HUDEP-2 (cell line): ENCODE measurements around the gene KRTAP5-5.
A peak's percentile ranks its signal among the peaks of the same experiment; 100 is the strongest.
"Not testable (repeated sequence)": the region's sequence is repeated elsewhere in the genome, so short reads cannot be mapped to it uniquely, and the experiment has no call there.

Experiments used
- DNase-seq, 76 experiments: peaks; one replicate each; lab custom pipeline; 2025; ENCODE audit not compliant: unreplicated experiment in 76 of 76; lab: John Stamatoyannopoulos, UW

The KRTAP5-5 gene

GRCh38 chr11:1605923-1606322, 23.7 kb upstream of the KRTAP5-5 start:
- DNase-seq = not testable (repeated sequence)

DNA sequence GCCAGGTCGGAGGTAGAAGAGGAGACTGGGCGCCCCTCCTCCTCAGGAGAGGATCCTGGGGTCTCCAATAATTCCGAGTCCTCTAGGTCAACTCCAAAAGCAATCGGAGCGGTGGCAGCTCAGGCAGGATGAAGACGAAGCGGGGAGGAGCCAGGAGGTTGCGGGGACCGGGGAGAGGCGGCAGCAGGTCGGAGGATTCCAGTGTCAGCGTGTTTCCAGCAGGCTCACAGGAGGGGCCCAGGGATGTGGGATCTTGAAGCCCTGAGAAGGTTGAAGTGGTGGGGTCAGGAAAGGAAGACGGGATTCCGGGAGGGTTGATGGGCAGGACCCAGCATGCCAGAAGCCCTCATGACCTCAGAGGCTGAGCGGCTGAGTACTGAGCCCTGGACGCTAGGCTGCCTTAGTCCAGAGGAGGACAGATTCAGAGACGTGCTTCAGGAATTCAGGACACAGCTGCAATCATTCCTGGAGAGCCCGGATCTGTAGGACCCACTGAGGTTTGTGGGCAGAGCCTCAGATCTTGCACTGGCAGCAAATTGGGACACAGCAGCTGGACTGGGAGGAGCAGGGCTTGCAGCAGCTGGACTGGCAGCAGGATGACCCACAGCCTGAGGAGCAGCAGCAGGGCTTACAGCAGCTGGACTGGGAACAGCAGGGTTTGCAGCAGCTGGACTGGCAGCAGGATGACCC, 22.3 kb upstream of the KRTAP5-5 start:
- not testable (repeated sequence) for DNase-seq

GRCh38 chr11:1607901-1608300, 21.7 kb upstream of the KRTAP5-5 start:
- not testable (repeated sequence) for DNase-seq

- DNase-seq = no peak
Measured at GRCh38 chr11:1608363-1608762, 21.2 kb upstream of the KRTAP5-5 start, which contains the start of gene KRTAP5-3. Gene KRTAP5-3 (minus strand): TSS chr11:1608463. CDS start chr11:1608385, 78 bp downstream.

- DNase-seq = no peak
Measured at GRCh38 chr11:1618231-1618630, 11.3 kb upstream of the KRTAP5-5 start.

GRCh38 chr11:1619449-1619848, 10.1 kb upstream of the KRTAP5-5 start:
- no peak for DNase-seq

DNA sequence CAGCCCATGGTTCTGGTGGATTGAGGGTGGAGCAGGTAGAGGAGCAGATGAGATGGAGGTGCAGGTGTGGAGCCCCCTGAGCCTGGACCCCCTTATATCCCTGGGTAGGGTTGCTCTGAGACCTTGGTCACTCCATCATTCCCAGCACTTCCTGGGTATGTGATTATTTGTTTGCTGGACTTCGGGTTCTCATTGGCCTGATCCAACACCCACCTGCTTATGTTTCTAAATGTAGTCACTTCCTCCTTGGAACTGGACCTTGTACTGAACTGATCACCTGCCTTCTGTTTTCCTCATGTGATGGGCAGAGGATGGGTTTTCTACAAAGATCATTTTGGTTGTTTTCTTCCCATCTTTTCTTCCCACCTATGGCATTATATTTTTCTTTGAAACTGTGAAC, 7.5 kb upstream of the KRTAP5-5 start, which contains the start of gene KRTAP5-4:
Gene KRTAP5-4 (minus strand): TSS at position 53 of the 400 bp plus-strand sequence. CDS start 45 bp downstream, at position 8.
- DNase-seq = no peak

GRCh38 chr11:1623716-1624115, 5.9 kb upstream of the KRTAP5-5 start:
- no peak for DNase-seq

- DNase-seq = no peak
Measured at GRCh38 chr11:1624621-1625020, 5.0 kb upstream of the KRTAP5-5 start.

DNA sequence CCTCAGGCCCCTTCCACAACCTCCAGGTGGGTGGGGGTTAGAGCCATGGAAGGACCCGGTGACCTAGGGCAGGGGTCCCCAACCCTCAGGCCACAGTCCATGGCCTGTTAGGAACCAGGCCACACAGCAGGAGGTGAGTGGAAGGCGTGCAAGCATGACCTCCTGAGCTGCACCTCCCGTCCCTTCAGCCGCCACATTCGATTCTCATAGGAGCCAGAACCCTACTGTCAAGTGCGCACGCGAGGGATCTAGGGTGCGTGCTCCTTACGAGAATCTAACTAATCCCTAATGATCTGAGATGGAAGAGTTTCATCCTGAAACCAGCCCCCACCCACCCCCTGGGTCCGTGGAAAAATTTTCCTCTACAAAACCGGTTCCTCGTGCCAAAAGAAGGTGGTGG, 4.0 kb upstream of the KRTAP5-5 start:
- DNase-seq = no peak

- peak in 28 of 76 experiments; percentile 0 to 53 (median 17) for DNase-seq
Measured at GRCh38 chr11:1628506-1629325, 859 bp upstream of the KRTAP5-5 start.

DNA sequence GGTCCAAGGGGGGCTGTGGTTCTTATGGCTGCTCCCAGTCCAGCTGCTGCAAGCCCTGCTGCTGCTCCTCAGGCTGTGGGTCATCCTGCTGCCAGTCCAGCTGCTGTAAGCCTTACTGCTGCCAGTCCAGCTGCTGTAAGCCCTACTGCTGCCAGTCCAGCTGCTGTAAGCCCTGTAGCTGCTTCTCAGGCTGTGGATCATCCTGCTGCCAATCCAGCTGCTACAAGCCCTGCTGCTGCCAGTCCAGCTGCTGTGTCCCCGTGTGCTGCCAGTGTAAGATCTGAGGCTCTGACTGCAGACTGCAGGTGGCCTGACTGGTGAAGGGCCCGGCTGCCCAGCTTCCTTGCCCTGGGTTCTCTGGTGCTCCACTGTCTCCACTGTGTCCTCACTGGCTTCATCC, 696 bp downstream of the KRTAP5-5 start:
- DNase-seq = no peak

DNA sequence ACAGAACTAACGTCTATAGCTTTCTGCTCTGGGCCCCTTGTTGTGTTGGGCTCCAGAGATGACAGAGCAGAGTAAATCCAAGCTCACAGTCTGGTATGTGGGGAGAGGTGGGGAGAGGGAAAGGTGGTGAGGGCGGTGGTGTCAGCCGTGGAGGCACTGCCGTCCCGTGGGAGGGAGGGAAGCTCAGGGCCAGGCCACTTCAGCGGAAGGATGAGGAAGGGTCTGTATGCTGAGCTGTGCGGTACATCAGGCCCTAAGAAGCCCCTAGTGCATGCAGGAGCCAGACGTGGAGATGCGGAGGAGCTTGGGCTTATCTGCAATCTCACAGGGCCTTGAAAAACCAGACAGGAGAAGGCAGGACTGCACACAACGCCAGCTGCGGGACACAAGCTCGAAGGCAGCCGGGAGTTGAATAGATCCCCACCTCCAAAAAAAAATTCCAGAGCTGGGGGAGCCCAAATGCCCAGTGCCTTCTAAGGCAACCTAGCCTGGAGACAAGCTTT, 1.5 kb downstream of the KRTAP5-5 start:
- no peak for DNase-seq

DNA sequence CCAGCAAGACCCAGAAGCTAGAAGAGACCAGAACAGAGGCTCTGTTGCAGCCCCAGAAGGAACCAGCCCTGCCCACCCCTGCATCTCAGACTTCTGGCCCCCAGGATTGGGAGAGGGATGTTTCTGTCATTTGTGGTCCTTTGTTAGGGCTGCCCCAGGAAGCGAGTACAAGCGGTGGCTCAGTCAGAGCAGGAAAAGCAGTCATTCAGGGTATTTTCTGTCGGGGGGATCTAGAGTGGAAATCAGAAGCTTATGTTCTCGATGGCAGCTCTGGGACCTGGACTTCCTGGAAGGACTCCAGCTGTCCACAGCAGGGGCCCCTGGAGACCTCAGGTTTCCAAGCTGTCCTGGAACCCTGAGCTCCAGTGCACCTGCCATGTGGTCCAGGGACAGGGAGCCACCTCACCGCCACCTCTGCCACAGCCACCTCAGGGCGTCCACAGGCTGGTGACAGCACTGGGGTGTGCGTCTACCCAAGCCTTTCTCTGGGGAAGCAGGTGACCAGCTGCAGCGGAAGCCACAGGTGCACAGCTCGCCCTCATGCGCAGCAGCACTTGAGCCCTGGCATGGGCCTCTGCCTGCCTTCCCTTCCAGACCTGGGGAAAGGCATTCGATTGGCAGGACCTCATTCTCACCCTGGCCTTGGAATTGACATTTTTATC, 2.6 kb downstream of the KRTAP5-5 start:
- DNase-seq = no peak

GRCh38 chr11:1633864-1634263, 4.3 kb downstream of the KRTAP5-5 start:
- no peak for DNase-seq

DNA sequence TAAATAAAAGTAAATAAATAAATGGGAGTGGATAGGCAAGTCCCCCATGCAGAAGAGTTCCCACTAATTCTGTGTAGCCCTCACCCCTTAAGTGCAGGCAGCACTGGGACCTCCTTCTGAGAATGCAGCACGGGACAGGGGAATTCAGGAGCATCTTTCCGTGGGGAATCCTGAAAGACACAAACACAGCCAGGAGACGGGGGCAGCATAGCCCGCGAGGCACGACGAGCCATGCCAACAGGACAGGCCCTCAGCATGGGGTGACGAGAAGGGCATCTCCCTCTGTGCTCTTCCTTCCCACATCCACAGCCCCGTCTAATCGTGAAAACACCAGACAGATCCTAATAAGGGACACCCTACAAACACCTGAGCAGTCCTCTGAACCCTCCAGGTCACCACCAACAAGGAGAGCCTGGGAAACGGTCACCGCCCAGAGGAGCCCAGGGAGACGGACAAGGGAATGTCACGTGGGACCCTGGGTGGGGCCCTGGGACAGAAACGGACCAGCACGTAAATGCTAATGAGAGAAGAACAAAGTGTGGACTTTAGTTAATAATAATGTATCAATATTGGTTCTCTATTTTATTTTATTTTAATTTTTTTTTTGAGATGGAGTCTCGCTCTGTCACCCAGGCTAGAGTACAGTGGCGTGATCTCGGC, 6.8 kb downstream of the KRTAP5-5 start:
- no peak for DNase-seq

DNA sequence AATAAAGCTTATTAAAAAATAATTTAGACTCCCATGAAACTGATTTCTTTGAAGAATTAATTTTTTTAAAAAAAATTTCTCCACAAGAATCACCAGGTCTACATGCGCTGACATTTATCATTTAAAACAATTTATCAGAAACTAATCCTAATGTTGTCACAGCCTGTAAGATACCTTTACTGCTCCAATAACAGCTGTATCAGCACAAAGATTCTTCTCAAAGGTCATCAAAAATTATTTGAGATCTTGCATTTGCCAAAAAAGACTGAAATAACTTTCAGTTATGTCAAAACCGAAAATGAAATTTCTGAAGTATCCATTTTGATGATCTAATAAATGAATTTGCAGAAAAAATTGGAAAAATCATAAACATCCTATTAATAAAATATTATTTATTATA, 8.1 kb downstream of the KRTAP5-5 start:
- no peak for DNase-seq

- no peak for DNase-seq
Measured at GRCh38 chr11:1638344-1638743, 8.8 kb downstream of the KRTAP5-5 start.

DNA sequence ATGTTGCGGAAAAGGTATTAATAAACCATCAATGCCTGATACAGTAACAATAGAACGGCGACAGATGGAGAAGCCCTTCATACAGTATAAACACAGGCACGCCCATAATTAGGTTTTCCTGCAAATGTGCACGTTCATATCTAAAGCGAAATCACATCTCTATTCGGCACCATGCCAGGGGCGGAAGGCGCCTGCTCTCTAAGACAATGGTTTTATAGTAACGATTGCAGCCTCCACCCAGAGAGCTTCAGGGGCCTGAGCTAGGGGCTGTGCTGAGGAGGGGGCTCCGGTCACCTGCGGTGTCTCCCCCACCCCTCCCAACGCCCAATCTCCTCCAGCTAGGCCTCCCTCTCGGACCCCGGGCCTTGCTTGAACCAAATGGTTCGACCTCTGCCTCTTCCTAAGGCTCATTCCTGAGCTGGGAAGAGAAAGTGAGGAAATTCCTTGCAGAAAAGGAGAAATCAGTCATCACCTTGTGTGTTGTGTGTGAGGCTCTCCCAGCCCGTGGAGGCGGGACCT, 9.6 kb downstream of the KRTAP5-5 start:
- peak in 1 of 76 experiments; percentile 1 for DNase-seq

GRCh38 chr11:1639666-1640065, 10.1 kb downstream of the KRTAP5-5 start:
- no peak for DNase-seq
